Mammary epithelial cell (primary cell): ENCODE measurements around the gene TSHB.

Source experiments
- EZH2 ChIP-seq: IDR thresholded peaks from 2 replicates; pipeline ENCODE4 v1.6.1; 2012; ENCODE audit warnings: low read length, inconsistent platforms, borderline replicate concordance
- TF ChIP-seq, protein P1 (sequence below), 2 donors: IDR thresholded peaks in 1 of 2; conservative IDR thresholded peaks in 1 of 2; 2 replicates each; pipeline ENCODE4 v1.5.1; 2011 to 2012; ENCODE audit warnings: inconsistent platforms in 2 of 2, low read length in 2 of 2, mild to moderate bottlenecking in 2 of 2, control low read depth in 1 of 2, low read depth in 1 of 2; ENCODE audit not compliant: insufficient read depth in 1 of 2; ENCODE audit errors: extremely low read depth in 1 of 2

DNA sequence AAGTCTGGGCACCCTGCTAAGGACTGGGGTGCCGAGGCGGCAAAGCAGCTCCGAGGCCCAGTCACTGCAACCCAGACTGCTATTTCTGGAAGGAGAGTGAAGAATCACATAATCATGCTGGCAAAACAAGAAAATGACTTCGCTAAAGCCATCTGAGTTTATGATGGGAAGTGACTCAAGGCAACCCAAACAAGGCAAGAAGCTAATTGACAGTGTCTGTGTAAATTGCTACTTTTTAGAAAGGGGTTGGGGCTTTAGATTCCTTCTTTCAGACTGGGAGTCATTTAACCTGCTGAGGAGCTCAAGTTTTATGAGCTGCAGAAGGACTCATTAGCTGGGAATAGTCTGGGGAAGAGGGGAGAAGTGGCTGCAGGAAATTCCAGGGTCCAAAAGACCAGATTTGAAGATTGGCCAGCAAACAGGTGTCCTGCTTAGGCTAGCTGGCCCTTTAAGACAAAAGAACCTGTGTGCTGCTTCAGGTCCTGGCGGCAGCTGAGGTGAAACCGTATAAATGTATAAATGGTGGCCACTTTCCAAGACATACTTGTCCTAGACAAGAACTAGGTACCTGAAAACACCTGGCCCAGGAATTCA lies 28.1 kb downstream of the TSHB start:
- TF ChIP-seq, protein P1, sequence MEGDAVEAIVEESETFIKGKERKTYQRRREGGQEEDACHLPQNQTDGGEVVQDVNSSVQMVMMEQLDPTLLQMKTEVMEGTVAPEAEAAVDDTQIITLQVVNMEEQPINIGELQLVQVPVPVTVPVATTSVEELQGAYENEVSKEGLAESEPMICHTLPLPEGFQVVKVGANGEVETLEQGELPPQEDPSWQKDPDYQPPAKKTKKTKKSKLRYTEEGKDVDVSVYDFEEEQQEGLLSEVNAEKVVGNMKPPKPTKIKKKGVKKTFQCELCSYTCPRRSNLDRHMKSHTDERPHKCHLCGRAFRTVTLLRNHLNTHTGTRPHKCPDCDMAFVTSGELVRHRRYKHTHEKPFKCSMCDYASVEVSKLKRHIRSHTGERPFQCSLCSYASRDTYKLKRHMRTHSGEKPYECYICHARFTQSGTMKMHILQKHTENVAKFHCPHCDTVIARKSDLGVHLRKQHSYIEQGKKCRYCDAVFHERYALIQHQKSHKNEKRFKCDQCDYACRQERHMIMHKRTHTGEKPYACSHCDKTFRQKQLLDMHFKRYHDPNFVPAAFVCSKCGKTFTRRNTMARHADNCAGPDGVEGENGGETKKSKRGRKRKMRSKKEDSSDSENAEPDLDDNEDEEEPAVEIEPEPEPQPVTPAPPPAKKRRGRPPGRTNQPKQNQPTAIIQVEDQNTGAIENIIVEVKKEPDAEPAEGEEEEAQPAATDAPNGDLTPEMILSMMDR (conservative IDR thresholded peaks at IDR 0.05 in 1 of 2, IDR thresholded peaks at IDR 0.05 in 1 of 2; ENCODE audit: extremely low read depth in 1 of 2, insufficient read depth in 1 of 2, low read depth in 1 of 2, low read length in 2 of 2), result no peak
- no peak for TF ChIP-seq EZH2
